Brain microvascular endothelial cell (primary cell): ENCODE measurements around the gene NINJ1.

Experiments
- DNase-seq: peaks from one replicate; pipeline ENCODE4 v3.0.0-alpha.2; 2020
- H3K27ac ChIP-seq: fragments of 250-450 bp; sonication (Bioruptor Pico); 2 replicates; pipeline ENCODE4 v1.5.1; 2020; ENCODE audit warnings: mild to moderate bottlenecking, moderate library complexity
- H3K27me3 ChIP-seq: fragments of 250-450 bp; sonication (Bioruptor Pico); replicated peaks from 2 replicates; pipeline ENCODE4 v1.5.1; 2020; ENCODE audit warnings: mild to moderate bottlenecking
- H3K36me3 ChIP-seq: fragments of 250-450 bp; sonication (Bioruptor Pico); replicated peaks from 2 replicates; pipeline ENCODE4 v1.5.1; 2020; ENCODE audit warnings: mild to moderate bottlenecking
- H3K4me3 ChIP-seq: 2 replicates; pipeline ENCODE4 v1.5.1; 2011; ENCODE audit warnings: low read depth, mild to moderate bottlenecking, control low read depth, low read length, moderate library complexity
- in situ Hi-C: cut with HindIII; loops from 2 replicates; pipeline ENCODE4 v1.10.0; 2017; ENCODE audit warnings: low sequenced_read_pairs, low pct_ligation_motif_present
- TF ChIP-seq, protein P1 (sequence below): IDR thresholded peaks from 2 replicates; pipeline ENCODE4 v1.5.1; 2011; ENCODE audit warnings: low read depth, mild to moderate bottlenecking, moderate library complexity, low read length, control low read depth, inconsistent platforms; ENCODE audit errors: missing control alignments

NINJ1 gene

DNA sequence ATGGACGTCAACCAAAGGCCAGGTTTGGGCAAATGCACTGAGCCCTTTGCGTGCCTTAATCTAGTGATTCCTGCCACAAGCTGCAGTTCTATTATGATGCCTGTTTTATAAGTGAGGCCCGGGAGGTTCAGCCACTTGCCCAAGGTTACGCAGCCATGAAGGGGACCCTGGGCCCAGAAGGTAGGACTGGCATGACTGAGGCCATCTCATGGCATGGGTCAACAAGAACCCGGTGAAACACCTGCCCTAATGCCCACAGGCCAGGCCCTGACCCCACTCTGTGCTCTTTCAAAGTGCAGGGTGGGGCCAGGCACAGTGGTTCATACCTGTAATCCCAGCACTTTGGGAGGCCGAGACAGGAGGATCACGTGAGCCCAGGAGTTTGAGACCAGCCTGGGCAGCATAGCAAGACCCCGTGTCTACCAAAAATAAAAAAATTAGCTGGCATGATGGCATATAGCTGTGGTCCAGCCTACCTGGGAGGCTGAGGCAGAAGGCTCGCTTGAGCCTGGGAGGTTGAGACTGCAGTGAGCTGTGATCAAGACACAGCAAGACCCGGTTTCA, 8.6 kb downstream of the NINJ1 start:
- in situ Hi-C loops: no loop called here
- TF ChIP-seq, protein P1, sequence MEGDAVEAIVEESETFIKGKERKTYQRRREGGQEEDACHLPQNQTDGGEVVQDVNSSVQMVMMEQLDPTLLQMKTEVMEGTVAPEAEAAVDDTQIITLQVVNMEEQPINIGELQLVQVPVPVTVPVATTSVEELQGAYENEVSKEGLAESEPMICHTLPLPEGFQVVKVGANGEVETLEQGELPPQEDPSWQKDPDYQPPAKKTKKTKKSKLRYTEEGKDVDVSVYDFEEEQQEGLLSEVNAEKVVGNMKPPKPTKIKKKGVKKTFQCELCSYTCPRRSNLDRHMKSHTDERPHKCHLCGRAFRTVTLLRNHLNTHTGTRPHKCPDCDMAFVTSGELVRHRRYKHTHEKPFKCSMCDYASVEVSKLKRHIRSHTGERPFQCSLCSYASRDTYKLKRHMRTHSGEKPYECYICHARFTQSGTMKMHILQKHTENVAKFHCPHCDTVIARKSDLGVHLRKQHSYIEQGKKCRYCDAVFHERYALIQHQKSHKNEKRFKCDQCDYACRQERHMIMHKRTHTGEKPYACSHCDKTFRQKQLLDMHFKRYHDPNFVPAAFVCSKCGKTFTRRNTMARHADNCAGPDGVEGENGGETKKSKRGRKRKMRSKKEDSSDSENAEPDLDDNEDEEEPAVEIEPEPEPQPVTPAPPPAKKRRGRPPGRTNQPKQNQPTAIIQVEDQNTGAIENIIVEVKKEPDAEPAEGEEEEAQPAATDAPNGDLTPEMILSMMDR: no peak
- no peak overlapping the region for H3K27ac ChIP-seq
- DNase-seq: no peak
- H3K4me3 ChIP-seq: no peak overlapping the region
- peaks cover 3% of the 10 kb centered on the region for H3K36me3 ChIP-seq
- H3K27me3 ChIP-seq: no peaks in the 10 kb centered on the region

DNA sequence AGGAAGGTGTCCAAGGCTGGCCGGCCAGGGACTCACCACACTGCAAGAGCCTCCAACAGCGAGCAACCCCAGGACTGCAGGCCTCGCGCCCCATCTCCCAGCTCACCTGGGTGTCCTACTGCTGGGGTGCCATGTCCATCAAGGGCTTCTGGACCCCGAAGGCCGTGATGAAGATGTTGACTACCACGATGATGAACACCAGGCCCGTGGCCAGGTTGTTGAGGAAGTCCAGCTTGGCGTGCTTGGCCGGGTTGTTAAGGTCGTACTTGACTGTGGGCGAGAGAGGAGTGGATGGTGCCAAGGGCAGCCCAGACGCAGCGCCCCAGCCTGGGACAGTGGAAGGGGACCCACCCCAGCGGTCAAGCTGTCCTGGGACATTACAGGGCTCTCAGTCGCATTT, 9.3 kb downstream of the NINJ1 start:
- no peak overlapping the region for H3K27ac ChIP-seq
- TF ChIP-seq, protein P1: no peak
- in situ Hi-C loops: no loop called here
- peaks cover 3% of the 10 kb centered on the region for H3K36me3 ChIP-seq
- no peaks in the 10 kb centered on the region for H3K27me3 ChIP-seq
- DNase-seq: no peak
- no peak overlapping the region for H3K4me3 ChIP-seq

DNA sequence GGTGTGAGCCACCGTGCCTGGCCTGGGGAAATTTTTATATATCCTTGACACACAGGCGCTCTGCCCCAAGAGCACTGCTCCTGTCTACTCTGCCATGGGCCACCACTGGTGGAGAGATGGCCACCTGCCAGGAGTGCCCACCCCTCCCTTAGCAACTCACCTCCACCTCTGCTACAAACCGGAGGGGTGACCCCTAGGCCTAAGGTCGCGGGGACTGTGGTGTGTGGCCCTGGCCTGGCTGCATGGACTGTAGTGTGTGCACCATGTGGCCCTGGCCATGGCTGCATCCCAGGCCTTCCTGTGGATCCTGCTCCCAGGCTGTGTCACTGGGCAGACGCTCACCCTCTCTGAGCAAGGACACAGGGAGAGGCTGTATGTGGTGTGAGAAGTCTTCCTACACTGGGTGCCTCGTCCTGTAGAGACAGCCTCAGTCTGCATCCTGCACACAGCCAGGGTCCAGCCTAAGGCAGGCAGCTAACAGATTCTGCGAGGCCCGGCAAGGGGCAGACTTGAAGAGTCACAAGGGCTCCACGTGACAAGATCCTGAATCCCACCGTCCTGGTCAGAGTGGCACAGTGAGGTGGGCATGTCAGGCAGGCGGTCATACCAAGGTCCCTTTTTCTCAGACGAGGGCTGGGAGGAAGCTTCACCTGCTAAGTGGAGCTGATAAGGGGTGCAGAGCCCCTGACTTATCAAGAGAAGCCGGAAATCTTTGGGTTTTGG, 10.3 kb downstream of the NINJ1 start:
- in situ Hi-C loops: no loop called here
- DNase-seq: no peak
- Histone ChIP-seq H3K27me3 (no peaks in the 10 kb centered on the region), H3K4me3 (no peak overlapping the region), H3K27ac (no peak overlapping the region), H3K36me3 (peaks cover 3% of the 10 kb centered on the region)
- TF ChIP-seq, protein P1: no peak

DNA sequence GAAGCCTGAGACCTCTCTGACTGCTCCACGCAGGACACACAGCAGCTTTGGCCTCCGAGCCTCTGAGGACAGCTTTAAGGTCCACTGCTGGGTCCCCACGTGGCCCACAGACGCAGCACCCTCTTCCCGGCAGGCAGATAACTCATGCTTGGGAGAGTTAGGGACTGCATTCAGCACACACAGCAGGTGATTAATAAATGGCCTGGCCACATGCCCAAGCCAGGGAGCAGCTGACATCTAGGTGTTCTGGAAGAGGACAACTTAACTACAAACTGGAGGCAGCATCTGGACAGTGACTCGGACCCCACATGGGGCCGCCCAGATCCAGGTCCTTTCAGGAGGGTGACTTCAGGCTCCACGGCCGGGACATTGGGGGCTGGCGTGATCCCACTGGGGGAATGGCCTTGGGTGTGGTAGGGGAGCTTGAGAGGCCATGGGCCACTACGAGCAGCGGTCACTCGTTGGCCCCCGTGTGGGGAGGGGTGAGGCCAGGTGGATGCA, 11.3 kb downstream of the NINJ1 start:
- H3K27ac ChIP-seq: no peak overlapping the region
- peaks cover 3% of the 10 kb centered on the region for H3K36me3 ChIP-seq
- H3K4me3 ChIP-seq: no peak overlapping the region
- in situ Hi-C loops: no loop called here
- H3K27me3 ChIP-seq: no peaks in the 10 kb centered on the region
- DNase-seq: no peak
- TF ChIP-seq, protein P1: no peak

DNA sequence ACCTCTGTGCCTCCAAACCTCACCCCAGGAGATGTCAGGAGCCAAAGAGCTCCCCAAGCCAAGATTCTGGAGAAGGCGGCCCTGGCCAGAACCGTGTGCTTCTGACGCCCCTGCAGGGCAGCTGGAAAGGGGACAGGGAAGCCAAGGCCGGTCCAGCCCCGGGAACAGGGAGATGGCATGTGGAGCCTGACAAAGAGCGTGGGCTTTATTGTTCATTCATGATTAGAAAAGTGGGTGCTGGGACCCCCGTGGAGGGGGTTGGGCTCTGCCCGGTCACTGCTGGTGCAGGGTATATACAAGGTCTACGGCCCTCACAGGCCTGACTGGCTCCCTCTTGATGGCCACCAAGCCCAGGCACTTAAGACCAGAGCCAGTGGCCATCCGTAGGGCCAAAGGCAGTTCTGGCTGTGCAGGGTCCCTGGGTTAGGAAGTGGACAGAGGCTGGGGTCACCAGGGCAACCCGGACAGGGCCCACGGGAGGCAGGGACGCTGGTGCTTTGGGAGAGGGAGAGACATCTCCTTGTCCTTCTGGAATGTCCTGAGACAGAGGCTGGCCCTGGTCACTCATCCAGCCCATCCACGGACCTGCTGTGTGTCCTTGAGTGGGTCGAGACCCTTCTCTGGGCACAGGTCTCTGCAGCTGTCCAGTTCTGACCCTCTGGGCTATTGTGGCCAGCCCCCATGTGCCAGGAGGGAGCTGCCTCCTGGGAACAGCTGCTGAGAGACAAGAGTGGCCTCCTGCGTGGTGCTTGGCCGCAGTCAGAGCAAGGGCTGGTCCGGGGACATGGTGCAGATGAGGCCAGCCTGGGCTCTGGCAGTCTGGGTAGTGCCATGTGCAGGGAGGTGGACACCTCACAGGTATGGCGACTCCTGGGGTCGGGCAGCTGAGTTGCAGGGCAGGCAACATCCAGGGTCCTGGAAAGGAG, 12.5 kb downstream of the NINJ1 start:
- no peaks in the 10 kb centered on the region for H3K27me3 ChIP-seq
- no peak overlapping the region for H3K27ac ChIP-seq
- in situ Hi-C loops: no loop called here
- TF ChIP-seq, protein P1: no peak
- H3K36me3 ChIP-seq: peaks cover 3% of the 10 kb centered on the region
- DNase-seq: no peak
- no peak overlapping the region for H3K4me3 ChIP-seq
